GM12864 (cell line): ENCODE data around the gene TMTC4.

Source experiments
- DNase-seq: peaks from one replicate; pipeline ENCODE4 v3.0.0-alpha.2; 2011; ENCODE audit warnings: low read depth
- H3K4me3 ChIP-seq: 2 replicates; pipeline ENCODE4 v1.5.1; 2011; ENCODE audit warnings: mild to moderate bottlenecking, low read depth, low read length, control low read depth
- CTCF ChIP-seq: IDR thresholded peaks from 2 replicates; pipeline ENCODE4 v1.5.1; 2011; ENCODE audit warnings: low read depth, mild to moderate bottlenecking, moderate library complexity, low read length, control low read depth, inconsistent platforms; ENCODE audit errors: missing control alignments

The TMTC4 gene

GRCh38 chr13:100665403-100665802 is 9.2 kb downstream of the TMTC4 start:
- H3K4me3 ChIP-seq, result no peak overlapping the region
- DNase-seq, result no peak
- no peak for TF ChIP-seq CTCF

GRCh38 chr13:100664171-100664900 is 10.3 kb downstream of the TMTC4 start:
- no peak for DNase-seq
- H3K4me3 ChIP-seq, result no peak overlapping the region
- no peak for TF ChIP-seq CTCF

- H3K4me3 ChIP-seq, result no peak overlapping the region
- TF ChIP-seq CTCF, result no peak
- no peak for DNase-seq
Observed at GRCh38 chr13:100662468-100663211, 12.0 kb downstream of the TMTC4 start.

DNA sequence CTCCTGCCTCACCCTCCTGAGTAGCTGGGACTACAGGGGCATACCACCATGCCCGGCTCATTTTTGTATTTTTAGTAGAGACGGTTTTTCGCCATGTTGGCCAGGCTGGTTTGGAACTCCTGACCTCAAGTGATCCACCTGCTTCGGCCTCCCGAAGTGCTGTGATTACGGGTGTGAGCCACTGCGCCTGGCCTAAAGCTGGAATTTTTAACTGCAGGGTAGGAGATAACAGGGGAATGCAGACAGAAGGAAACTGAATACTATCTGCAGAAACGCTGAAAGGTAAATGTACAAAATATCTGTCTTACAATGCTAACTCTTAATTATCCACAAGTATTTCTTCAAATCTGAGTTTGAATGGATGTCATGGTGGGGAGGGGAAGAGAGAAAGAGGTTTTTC is 13.8 kb downstream of the TMTC4 start:
- no peak overlapping the region for H3K4me3 ChIP-seq
- DNase-seq, result no peak
- no peak for TF ChIP-seq CTCF

DNA sequence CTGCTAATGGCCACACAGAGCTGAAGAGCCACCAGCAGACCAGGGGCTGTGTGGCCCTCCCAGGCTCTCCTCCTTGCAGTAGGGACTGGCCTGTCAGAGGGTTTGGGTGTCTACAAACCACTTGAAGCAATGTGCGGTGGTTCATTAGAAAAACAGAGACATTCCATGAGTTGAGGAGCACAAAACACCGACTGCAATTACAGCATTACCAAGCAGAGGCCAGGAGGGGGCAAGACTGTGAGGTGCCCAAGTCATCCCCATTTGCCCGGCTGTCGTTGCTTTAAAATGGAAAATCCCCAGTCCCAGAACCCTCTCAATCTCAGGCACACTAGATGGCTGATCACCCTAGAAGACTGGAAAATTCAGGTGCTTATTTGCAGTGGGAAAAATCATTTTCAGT is 15.0 kb downstream of the TMTC4 start:
- H3K4me3 ChIP-seq, result no peak overlapping the region
- DNase-seq, result no peak
- TF ChIP-seq CTCF, result no peak

GRCh38 chr13:100658363-100658762 is 16.2 kb downstream of the TMTC4 start:
- TF ChIP-seq CTCF, result no peak
- H3K4me3 ChIP-seq, result no peak overlapping the region
- DNase-seq, result no peak
